Spleen (tissue), 7 donors: ENCODE results near the gene GGN.

Source experiments
- CTCF ChIP-seq, 11 experiments: fragments of 200-600 bp in 7 of 11; fragments of 450-650 bp in 4 of 11; sonication (generic) in 4 of 11; IDR thresholded peaks in 8 of 11; conservative IDR thresholded peaks in 3 of 11; 1 replicate in 7 of 11; 2 replicates in 4 of 11; pipeline versions ENCODE4 v1.4.0 to v1.8.0; 2016 to 2021; ENCODE audit warnings: antibody characterized with exemption in 11 of 11, inconsistent platforms in 4 of 11, mild to moderate bottlenecking in 1 of 11
- POLR2A ChIP-seq, 3 donors: fragments of 450-650 bp; IDR thresholded peaks; one replicate each; pipeline ENCODE4 v1.5.1; 2017; ENCODE audit warnings: antibody characterized with exemption in 3 of 3, mild to moderate bottlenecking in 1 of 3
- donor health status: DM: no; HTN: no; CAD: no; lungs with moderate emphysema.
- donor health status: DM: no; HTN: no; CAD: no.
- donor health status: DM: no; HTN: no; CAD: no.

GRCh38 chr19:38404858-38405257 lies 17.0 kb upstream of the GGN start:
- TF ChIP-seq POLR2A (IDR thresholded peaks at IDR 0.05) (no peak), CTCF (IDR thresholded peaks at IDR 0.05 in 8 of 11, conservative IDR thresholded peaks at IDR 0.05 in 3 of 11) (no peak)
